Activated T-helper 2 cell treated with anti-CD3 and anti-CD28 coated beads, Interferon-gamma antibody, Interleukin-2, Interleukin-4, amounts not matched to agents 10 μg/mL and 5 μg/mL and 100 μg/mL, durations not matched to agents 14 hours and 24 hours and 36 hours (primary cell): ENCODE results near the gene GALNT2. TPM values are rescaled to one million over a fixed set of nuclear protein-coding genes. Genes with fewer than 3 reads are reported as not detected.

Experiments used
- DNase-seq: peaks from one replicate; pipeline ENCODE4 v3.0.0; 2021; ENCODE audit warnings: low spot score
- H3K27ac Mint-ChIP-seq: one replicate; pipeline ENCODE4 v1.8.0; 2021; ENCODE audit warnings: mixed read lengths
- H3K27me3 Mint-ChIP-seq: one replicate; pipeline ENCODE4 v1.8.0; 2021; ENCODE audit warnings: low read depth, mixed read lengths
- H3K36me3 Mint-ChIP-seq: one replicate; pipeline ENCODE4 v1.8.0; 2021; ENCODE audit warnings: low read depth, mixed read lengths
- H3K4me1 Mint-ChIP-seq: one replicate; pipeline ENCODE4 v1.8.0; 2021; ENCODE audit warnings: low read depth, mixed read lengths
- H3K4me3 Mint-ChIP-seq: one replicate; pipeline ENCODE4 v1.8.0; 2021; ENCODE audit warnings: low read depth, mild to moderate bottlenecking, moderate library complexity, mixed read lengths
- H3K9me3 Mint-ChIP-seq: one replicate; pipeline ENCODE4 v1.8.0; 2021; ENCODE audit warnings: mixed read lengths
- intact Hi-C: fragments of 100-400 bp; cut with micrococcal nuclease; formaldehyde crosslinking; loops from one replicate; pipeline ENCODE4 v1.15.1; 2023
- total RNA-seq: library from RNA; stranded (reverse); gene quantifications from 2 replicates; pipeline ENCODE4 v1.2.3, GENCODE V29; 2022

GALNT2 gene
- total RNA-seq, 1 donor from 2014 or later = 59.3 TPM

- intact Hi-C loops = no loop called here
- Mint-ChIP-seq H3K27ac (no peak overlapping the region), H3K4me3 (no peak overlapping the region), H3K4me1 (peaks cover 26% of the 10 kb centered on the region), H3K9me3 (no peaks in the 10 kb centered on the region), H3K36me3 (peaks cover 3% of the 10 kb centered on the region), H3K27me3 (no peaks in the 10 kb centered on the region)
- DNase-seq = no peak
Measured at GRCh38 chr1:230226814-230227213, 159.8 kb downstream of the GALNT2 start.

GRCh38 chr1:230228236-230228897 lies 161.3 kb downstream of the GALNT2 start:
- Mint-ChIP-seq H3K36me3 (peaks cover 3% of the 10 kb centered on the region), H3K27me3 (no peaks in the 10 kb centered on the region), H3K4me3 (no peak overlapping the region), H3K27ac (no peak overlapping the region), H3K4me1 (peaks cover 24% of the 10 kb centered on the region), H3K9me3 (no peaks in the 10 kb centered on the region)
- intact Hi-C loops = no loop called here
- DNase-seq = no peak

GRCh38 chr1:230230273-230230672 lies 163.2 kb downstream of the GALNT2 start:
- Mint-ChIP-seq H3K36me3 (peaks cover 3% of the 10 kb centered on the region), H3K4me3 (no peak overlapping the region), H3K27me3 (no peaks in the 10 kb centered on the region), H3K9me3 (no peaks in the 10 kb centered on the region), H3K4me1 (peaks cover 22% of the 10 kb centered on the region), H3K27ac (no peak overlapping the region)
- DNase-seq = no peak
- intact Hi-C loops = no loop called here

GRCh38 chr1:230230948-230231773 lies 164.1 kb downstream of the GALNT2 start:
- Mint-ChIP-seq H3K4me1 (peaks cover 19% of the 10 kb centered on the region), H3K27me3 (no peaks in the 10 kb centered on the region), H3K36me3 (peaks cover 3% of the 10 kb centered on the region), H3K27ac (peak overlapping the region; percentile 55), H3K9me3 (no peaks in the 10 kb centered on the region), H3K4me3 (no peak overlapping the region)
- intact Hi-C loops = no loop called here
- no peak for DNase-seq

GRCh38 chr1:230231774-230232145 lies 164.7 kb downstream of the GALNT2 start:
- intact Hi-C loops = no loop called here
- Mint-ChIP-seq H3K9me3 (no peaks in the 10 kb centered on the region), H3K36me3 (peaks cover 7% of the 10 kb centered on the region), H3K27me3 (no peaks in the 10 kb centered on the region), H3K27ac (peak overlapping the region; percentile 41), H3K4me1 (peaks cover 19% of the 10 kb centered on the region), H3K4me3 (no peak overlapping the region)
- no peak for DNase-seq

- H3K9me3 Mint-ChIP-seq = no peaks in the 10 kb centered on the region
- H3K27ac Mint-ChIP-seq = no peak overlapping the region
- no peaks in the 10 kb centered on the region for H3K27me3 Mint-ChIP-seq
- no peak for DNase-seq
- intact Hi-C loops = no loop called here
- peaks cover 11% of the 10 kb centered on the region for H3K36me3 Mint-ChIP-seq
- H3K4me3 Mint-ChIP-seq = no peak overlapping the region
- peaks cover 19% of the 10 kb centered on the region for H3K4me1 Mint-ChIP-seq
Measured at GRCh38 chr1:230232371-230232771, 165.3 kb downstream of the GALNT2 start.

GRCh38 chr1:230233786-230234185 lies 166.7 kb downstream of the GALNT2 start:
- H3K27me3 Mint-ChIP-seq = no peaks in the 10 kb centered on the region
- DNase-seq = no peak
- intact Hi-C loops = no loop called here
- H3K9me3 Mint-ChIP-seq = no peaks in the 10 kb centered on the region
- no peak overlapping the region for H3K27ac Mint-ChIP-seq
- peaks cover 17% of the 10 kb centered on the region for H3K4me1 Mint-ChIP-seq
- no peak overlapping the region for H3K4me3 Mint-ChIP-seq
- H3K36me3 Mint-ChIP-seq = peaks cover 21% of the 10 kb centered on the region

GRCh38 chr1:230235876-230236275 lies 168.8 kb downstream of the GALNT2 start:
- Mint-ChIP-seq H3K4me1 (peaks cover 23% of the 10 kb centered on the region), H3K9me3 (peaks cover 5% of the 10 kb centered on the region), H3K27me3 (no peaks in the 10 kb centered on the region), H3K27ac (no peak overlapping the region), H3K4me3 (no peak overlapping the region), H3K36me3 (peaks cover 36% of the 10 kb centered on the region)
- DNase-seq = no peak
- intact Hi-C loops = no loop called here

- H3K9me3 Mint-ChIP-seq = peaks cover 11% of the 10 kb centered on the region
- H3K27me3 Mint-ChIP-seq = no peaks in the 10 kb centered on the region
- H3K36me3 Mint-ChIP-seq = peaks cover 40% of the 10 kb centered on the region
- H3K27ac Mint-ChIP-seq = no peak overlapping the region
- H3K4me3 Mint-ChIP-seq = no peak overlapping the region
- H3K4me1 Mint-ChIP-seq = peaks cover 22% of the 10 kb centered on the region
- no peak for DNase-seq
- intact Hi-C loops = no loop called here
Measured at GRCh38 chr1:230236301-230237008, 169.4 kb downstream of the GALNT2 start.

- intact Hi-C loops = no loop called here
- H3K27ac Mint-ChIP-seq = no peak overlapping the region
- H3K9me3 Mint-ChIP-seq = peaks cover 11% of the 10 kb centered on the region
- no peaks in the 10 kb centered on the region for H3K27me3 Mint-ChIP-seq
- H3K4me3 Mint-ChIP-seq = no peak overlapping the region
- peaks cover 45% of the 10 kb centered on the region for H3K36me3 Mint-ChIP-seq
- peaks cover 20% of the 10 kb centered on the region for H3K4me1 Mint-ChIP-seq
- no peak for DNase-seq
Measured at GRCh38 chr1:230237009-230237370, 170.0 kb downstream of the GALNT2 start.

- no peak for DNase-seq
- intact Hi-C loops = no loop called here
- Mint-ChIP-seq H3K9me3 (peaks cover 11% of the 10 kb centered on the region), H3K4me3 (no peak overlapping the region), H3K27ac (no peak overlapping the region), H3K36me3 (peaks cover 51% of the 10 kb centered on the region), H3K27me3 (no peaks in the 10 kb centered on the region), H3K4me1 (peaks cover 21% of the 10 kb centered on the region)
Measured at GRCh38 chr1:230237805-230238204, 170.8 kb downstream of the GALNT2 start.

GRCh38 chr1:230240446-230241086 lies 173.5 kb downstream of the GALNT2 start:
- Mint-ChIP-seq H3K27ac (peak overlapping the region; percentile 85), H3K27me3 (no peaks in the 10 kb centered on the region), H3K4me1 (peaks cover 35% of the 10 kb centered on the region), H3K36me3 (peaks cover 64% of the 10 kb centered on the region), H3K9me3 (peaks cover 11% of the 10 kb centered on the region), H3K4me3 (no peak overlapping the region)
- no peak for DNase-seq
- intact Hi-C loops = loop anchor here (1.0 to 2.0 kb wide), 6 partner anchors 11 to 174 kb away; partner anchors contain the start of gene GALNT2
